DOHH2 (cell line): ENCODE measurements around the gene FNDC3A.

ENCODE experiments used
- H3F3A ChIP-seq: fragments of 200-600 bp; sonication (generic), shearing (Covaris generic); 2 replicates; pipeline ENCODE4 v1.6.0; 2016; ENCODE audit warnings: antibody characterized with exemption, mild to moderate bottlenecking; ENCODE audit not compliant: control insufficient read depth, insufficient read depth
- H3K27ac ChIP-seq: fragments of 200-600 bp; sonication (generic); 2 replicates; pipeline ENCODE4 v1.5.1; 2014; ENCODE audit warnings: low read depth, mild to moderate bottlenecking, low read length, moderate library complexity
- H3K27me3 ChIP-seq: fragments of 200-600 bp; sonication (generic); 2 replicates; pipeline ENCODE4 v1.6.1; 2014; ENCODE audit warnings: mild to moderate bottlenecking, low read length, mixed read lengths; ENCODE audit not compliant: control insufficient read depth
- H3K36me3 ChIP-seq: fragments of 200-600 bp; sonication (generic); 2 replicates; pipeline ENCODE4 v1.6.1; 2014; ENCODE audit warnings: mild to moderate bottlenecking, low read length, moderate library complexity, mixed read lengths; ENCODE audit not compliant: control insufficient read depth
- H3K4me1 ChIP-seq: fragments of 200-600 bp; sonication (generic); 2 replicates; pipeline ENCODE4 v1.6.1; 2014; ENCODE audit warnings: mild to moderate bottlenecking, low read length, mixed read lengths; ENCODE audit not compliant: control insufficient read depth
- H3K4me2 ChIP-seq: fragments of 200-600 bp; sonication (generic); 2 replicates; pipeline ENCODE4 v1.6.0; 2014; ENCODE audit warnings: mild to moderate bottlenecking, low read length, moderate library complexity
- H3K4me3 ChIP-seq: fragments of 200-600 bp; sonication (generic); 2 replicates; pipeline ENCODE4 v1.5.1; 2014; ENCODE audit warnings: mild to moderate bottlenecking, low read length, mixed read lengths
- H3K79me2 ChIP-seq: fragments of 200-600 bp; sonication (generic); 2 replicates; pipeline ENCODE4 v1.6.1; 2014; ENCODE audit warnings: mild to moderate bottlenecking, low read length, mixed read lengths; ENCODE audit not compliant: control insufficient read depth
- H3K9me2 ChIP-seq: fragments of 200-600 bp; sonication (generic); replicated peaks from 2 replicates; pipeline ENCODE4 v1.6.1; 2014; ENCODE audit warnings: mild to moderate bottlenecking, low read length, mixed read lengths; ENCODE audit not compliant: control insufficient read depth
- H3K9me3 ChIP-seq: fragments of 200-600 bp; sonication (generic); 2 replicates; pipeline ENCODE4 v1.6.1; 2014; ENCODE audit warnings: antibody characterized with exemption, low read length, mixed read lengths; ENCODE audit not compliant: control insufficient read depth, insufficient read depth
- H4K20me1 ChIP-seq: fragments of 200-600 bp; sonication (generic); 2 replicates; pipeline ENCODE4 v1.6.0; 2014; ENCODE audit warnings: low read depth, mild to moderate bottlenecking, antibody characterized with exemption, low read length, moderate library complexity; ENCODE audit not compliant: control insufficient read depth, insufficient read depth
- CTCF ChIP-seq: fragments of 200-600 bp; sonication (generic); IDR thresholded peaks from one replicate; pipeline ENCODE4 v1.5.1; 2014; ENCODE audit warnings: antibody characterized with exemption, mild to moderate bottlenecking, low read depth, low read length; ENCODE audit not compliant: poor library complexity, severe bottlenecking
- EZH2phosphoT487 ChIP-seq: fragments of 200-600 bp; sonication (generic); IDR thresholded peaks from 2 replicates; pipeline ENCODE4 v1.6.1; 2017; ENCODE audit warnings: borderline replicate concordance, mild to moderate bottlenecking, antibody characterized with exemption, low read length, moderate library complexity, mixed read lengths

FNDC3A gene

GRCh38 chr13:49108196-49108595 is 132.5 kb downstream of the FNDC3A start:
- TF ChIP-seq EZH2phosphoT487 (no peak), CTCF (no peak)
- H3K4me1 ChIP-seq: peaks cover 20% of the 10 kb centered on the region

GRCh38 chr13:49110122-49110912 is 134.6 kb downstream of the FNDC3A start:
- Histone ChIP-seq H3K4me2 (peak overlapping the region; percentile 86), H3F3A (no peaks in the 10 kb centered on the region), H3K27ac (peak overlapping the region; percentile 40), H3K9me3 (no peaks in the 10 kb centered on the region), H3K4me1 (peaks cover 24% of the 10 kb centered on the region), H3K4me3 (peak overlapping the region; percentile 86), H3K9me2 (no peaks in the 10 kb centered on the region), H3K27me3 (no peaks in the 10 kb centered on the region), H3K36me3 (peaks cover 4% of the 10 kb centered on the region), H3K79me2 (peaks cover 40% of the 10 kb centered on the region), H4K20me1 (no peaks in the 10 kb centered on the region)
- TF ChIP-seq EZH2phosphoT487: no peak

More at GRCh38 chr13:49108196-49108595, 132.5 kb downstream of the FNDC3A start:
- H3K36me3 ChIP-seq: no peaks in the 10 kb centered on the region
- no peaks in the 10 kb centered on the region for H3K9me2 ChIP-seq
- H3F3A ChIP-seq: no peaks in the 10 kb centered on the region
- H3K27ac ChIP-seq: no peak overlapping the region
- no peaks in the 10 kb centered on the region for H3K9me3 ChIP-seq
- H3K4me2 ChIP-seq: no peak overlapping the region
- no peak overlapping the region for H3K4me3 ChIP-seq
- H3K27me3 ChIP-seq: no peaks in the 10 kb centered on the region
- peaks cover 29% of the 10 kb centered on the region for H3K79me2 ChIP-seq
- no peaks in the 10 kb centered on the region for H4K20me1 ChIP-seq

GRCh38 chr13:49110913-49111170 is 135.1 kb downstream of the FNDC3A start:
- Histone ChIP-seq H3K27ac (no peak overlapping the region), H3K27me3 (no peaks in the 10 kb centered on the region), H3K36me3 (peaks cover 9% of the 10 kb centered on the region), H3K9me3 (no peaks in the 10 kb centered on the region), H3K4me3 (peak overlapping the region; percentile 86), H4K20me1 (no peaks in the 10 kb centered on the region), H3K9me2 (no peaks in the 10 kb centered on the region), H3K79me2 (peaks cover 40% of the 10 kb centered on the region), H3K4me1 (peaks cover 24% of the 10 kb centered on the region), H3F3A (no peaks in the 10 kb centered on the region), H3K4me2 (peak overlapping the region; percentile 86)
- no peak for TF ChIP-seq EZH2phosphoT487
- TF ChIP-seq CTCF: no peak

- H3K79me2 ChIP-seq: peaks cover 40% of the 10 kb centered on the region
- H3K36me3 ChIP-seq: peaks cover 26% of the 10 kb centered on the region
- TF ChIP-seq CTCF (no peak), EZH2phosphoT487 (no peak)
- peaks cover 24% of the 10 kb centered on the region for H3K4me1 ChIP-seq
- no peaks in the 10 kb centered on the region for H4K20me1 ChIP-seq
- H3K9me3 ChIP-seq: no peaks in the 10 kb centered on the region
- H3K4me3 ChIP-seq: no peak overlapping the region
- H3K9me2 ChIP-seq: no peaks in the 10 kb centered on the region
- no peaks in the 10 kb centered on the region for H3K27me3 ChIP-seq
- no peak overlapping the region for H3K27ac ChIP-seq
- H3K4me2 ChIP-seq: peak overlapping the region; percentile 86
- H3F3A ChIP-seq: no peaks in the 10 kb centered on the region
Observed at GRCh38 chr13:49112782-49113525, 137.2 kb downstream of the FNDC3A start.
